Measurements from ENCODE around the gene KRTAP5-2. TPM values are rescaled to one million over a fixed set of nuclear protein-coding genes. Genes with fewer than 3 reads are reported as not detected.
"Not testable (repeated sequence)": the region's sequence is repeated elsewhere in the genome, so short reads cannot be mapped to it uniquely, and the experiment has no call there.

The KRTAP5-2 gene
- total and polyA plus RNA-seq, 2 of the 8 experiments (the other 6 are each of a cell fraction or from before 2014, with no cell fraction given) = not detected

GRCh38 chr11:1605923-1606322 is 7.8 kb upstream of the KRTAP5-2 start:
- H4K8ac ChIP-seq (ENCODE audit: extremely low read depth, insufficient read depth, low read length); H3K27me3 ChIP-seq (replicated peaks in 1 of 4; ENCODE audit: control insufficient read depth in 3 of 4, extremely low read depth in 1 of 4, insufficient read depth in 3 of 4, low read length in 3 of 4); H2BK5ac ChIP-seq (ENCODE audit: low read depth, low read length); H2AK5ac ChIP-seq (ENCODE audit: low read depth, low read length); H3K9ac ChIP-seq (replicated peaks in 1 of 4; ENCODE audit: extremely low read depth in 1 of 4, low read depth in 3 of 4, low read length in 3 of 4); H3K79me1 ChIP-seq (ENCODE audit: low read depth, low read length); DNase-seq (ENCODE audit: low read depth in 1 of 2, low spot score in 2 of 2); H3K4me1 ChIP-seq (replicated peaks in 1 of 4; ENCODE audit: control insufficient read depth in 3 of 4, insufficient read depth in 4 of 4, low read length in 3 of 4); H3K4me2 ChIP-seq (ENCODE audit: insufficient read depth in 1 of 2, low read depth in 2 of 2, low read length in 2 of 2); POLR2A ChIA-PET (ENCODE audit: partially characterized antibody); H3K4ac ChIP-seq (replicated peaks; ENCODE audit: insufficient read length, low read depth, low read length); H3K23ac ChIP-seq (ENCODE audit: insufficient read length); H3K18ac ChIP-seq (ENCODE audit: extremely low read depth, low read length); H3K23me2 ChIP-seq (ENCODE audit: low read depth, low read length); H3K4me3 ChIP-seq (ENCODE audit: extremely low read depth in 1 of 4, insufficient read depth in 2 of 4, low read depth in 3 of 4, low read length in 4 of 4); H2AFZ ChIP-seq (ENCODE audit: low read length); H3K9me3 ChIP-seq (ENCODE audit: insufficient read depth in 2 of 2, low read depth in 1 of 2, low read length in 1 of 2); H2BK20ac ChIP-seq (ENCODE audit: low read length); H2BK120ac ChIP-seq (replicated peaks; ENCODE audit: low read depth, low read length); H3K14ac ChIP-seq (ENCODE audit: insufficient read length); H3K56ac ChIP-seq (replicated peaks; ENCODE audit: insufficient read length, low read depth, low read length); H2BK15ac ChIP-seq (ENCODE audit: low read length); H3K36me3 ChIP-seq (ENCODE audit: control insufficient read depth in 2 of 4, insufficient read depth in 4 of 4, low read length in 3 of 4); H3K27ac ChIP-seq (ENCODE audit: low read depth, low read length); H2BK12ac ChIP-seq (ENCODE audit: low read depth, low read length); FAIRE-seq; H4K20me1 ChIP-seq (replicated peaks in 1 of 2; ENCODE audit: control insufficient read depth in 1 of 2, insufficient read depth in 2 of 2, low read length in 2 of 2); H4K91ac ChIP-seq (replicated peaks; ENCODE audit: insufficient read length, low read length); H4K5ac ChIP-seq (ENCODE audit: insufficient read length, low read depth, low read length); H3K79me2 ChIP-seq (ENCODE audit: control insufficient read depth in 1 of 2, insufficient read depth in 2 of 2, low read length in 2 of 2): not testable (repeated sequence)
- 79% methylated on average over 9 of the region's 13 CpGs; no CpG with 5 or more reads in 1 of the 2 experiments for WGBS, 2 experiments (ENCODE audit: extremely low coverage in 1 of 2, insufficient coverage in 1 of 2, insufficient read length in 1 of 2, insufficient replicate concordance in 2 of 2, low coverage in 1 of 2, low lambda C conversion rate in 2 of 2, missing lambda C conversion rate in 1 of 2)
- CTCF ChIA-PET (ENCODE audit: partially characterized antibody) = interaction anchor here (1.1 to 1.7 kb wide), 5 partner anchors 10 to 34 kb away, joined by 3 to 7 read pairs (median 3); partner anchors contain the start of gene KRTAP5-5

Measured in H1 (cell line).